WTC11 (cell line): ENCODE measurements around the gene CACNA2D3. TPM values are rescaled to one million over a fixed set of nuclear protein-coding genes. Genes with fewer than 3 reads are reported as not detected.

ENCODE experiments used
- ATAC-seq: fragments of 200-7000 bp; cut with Tn5 transposase; 2 replicates; pipeline ENCODE4 v1.10.0; 2021; ENCODE audit warnings: mild to moderate bottlenecking, moderate library complexity
- CTCF ChIA-PET: fragments of 300-600 bp; sonication (Branson Sonifier 250); formaldehyde crosslinking; loops from one replicate; lab custom pipeline; 2021; ENCODE audit warnings: antibody characterized with exemption; lab: Charles Lee
- POLR2A ChIA-PET: fragments of 350-600 bp; sonication (Branson Sonifier 250); formaldehyde crosslinking; loops from one replicate; lab custom pipeline; 2021; ENCODE audit warnings: antibody characterized with exemption; lab: Charles Lee
- DNase-seq: peaks from one replicate; pipeline ENCODE4 v3.0.0; 2021; ENCODE audit warnings: low spot score
- H3K27ac Mint-ChIP-seq: 2 replicates; pipeline ENCODE4 v1.8.0; 2021; ENCODE audit warnings: mixed read lengths
- H3K27me3 Mint-ChIP-seq: 2 replicates; pipeline ENCODE4 v1.8.0; 2021; ENCODE audit warnings: low read depth, mild to moderate bottlenecking, moderate library complexity, mixed read lengths
- H3K36me3 Mint-ChIP-seq: 2 replicates; pipeline ENCODE4 v1.8.0; 2021; ENCODE audit warnings: mixed read lengths
- H3K4me1 Mint-ChIP-seq: 2 replicates; pipeline ENCODE4 v1.8.0; 2022; ENCODE audit warnings: mixed read lengths
- H3K4me3 Mint-ChIP-seq: 2 replicates; pipeline ENCODE4 v1.8.0; 2021; ENCODE audit warnings: mild to moderate bottlenecking, moderate library complexity, mixed read lengths
- H3K9me3 Mint-ChIP-seq: 2 replicates; pipeline ENCODE4 v1.8.0; 2021; ENCODE audit warnings: mixed read lengths
- ARID4B ChIP-seq: sonication (generic); formaldehyde crosslinking; IDR thresholded peaks from 2 replicates; pipeline ENCODE4 v1.8.0; 2023; ENCODE audit warnings: missing genetic modification reagents, mild to moderate bottlenecking, borderline replicate concordance
- E2F1 ChIP-seq: sonication (generic); formaldehyde crosslinking; IDR thresholded peaks from 2 replicates; pipeline ENCODE4 v1.8.0; 2022; ENCODE audit warnings: mild to moderate bottlenecking, missing genetic modification reagents
- E2F4 ChIP-seq: sonication (generic); formaldehyde crosslinking; IDR thresholded peaks from 2 replicates; pipeline ENCODE4 v1.8.1; 2022; ENCODE audit warnings: low read depth, mild to moderate bottlenecking, moderate library complexity, missing genetic modification reagents, borderline replicate concordance
- ELF4 ChIP-seq: sonication (generic); formaldehyde crosslinking; IDR thresholded peaks from 2 replicates; pipeline ENCODE4 v1.8.1; 2022; ENCODE audit warnings: low read depth, mild to moderate bottlenecking, moderate library complexity, missing genetic modification reagents
- ESRRA ChIP-seq: sonication (generic); formaldehyde crosslinking; IDR thresholded peaks from 2 replicates; pipeline ENCODE4 v1.8.1; 2022; ENCODE audit warnings: mild to moderate bottlenecking, missing genetic modification reagents, borderline replicate concordance
- ETV6 ChIP-seq: sonication (generic); formaldehyde crosslinking; IDR thresholded peaks from 2 replicates; pipeline ENCODE4 v1.8.1; 2022; ENCODE audit warnings: mild to moderate bottlenecking, missing genetic modification reagents
- FOXJ3 ChIP-seq: sonication (generic); formaldehyde crosslinking; IDR thresholded peaks from 2 replicates; pipeline ENCODE4 v1.9.0; 2021; ENCODE audit warnings: missing genetic modification reagents, mild to moderate bottlenecking, borderline replicate concordance
- FOXP1 ChIP-seq: sonication (generic); formaldehyde crosslinking; IDR thresholded peaks from 2 replicates; pipeline ENCODE4 v1.8.0; 2022; ENCODE audit warnings: missing genetic modification reagents, mild to moderate bottlenecking, moderate library complexity, borderline replicate concordance
- GRHL2 ChIP-seq: fragments of 250-450 bp; sonication (Bioruptor Pico); IDR thresholded peaks from 2 replicates; pipeline ENCODE4 v1.8.0; 2022; ENCODE audit warnings: mild to moderate bottlenecking, moderate library complexity; ENCODE audit not compliant: insufficient replicate concordance, severe bottlenecking
- IRF2 ChIP-seq: sonication (generic); formaldehyde crosslinking; IDR thresholded peaks from 2 replicates; pipeline ENCODE4 v1.8.0; 2022; ENCODE audit warnings: low read depth, missing genetic modification reagents, borderline replicate concordance
- JUN ChIP-seq: sonication (generic); formaldehyde crosslinking; IDR thresholded peaks from 2 replicates; pipeline ENCODE4 v1.8.0; 2023; ENCODE audit warnings: mild to moderate bottlenecking, missing genetic modification reagents
- NFE2L1 ChIP-seq: sonication (generic); formaldehyde crosslinking; IDR thresholded peaks from 2 replicates; pipeline ENCODE4 v1.8.1; 2023; ENCODE audit warnings: missing genetic modification reagents
- TCF7 ChIP-seq: sonication (generic); formaldehyde crosslinking; IDR thresholded peaks from 2 replicates; pipeline ENCODE4 v1.8.0; 2022; ENCODE audit warnings: mild to moderate bottlenecking, low read depth, missing genetic modification reagents, moderate library complexity
- USF1 ChIP-seq: sonication (generic); formaldehyde crosslinking; IDR thresholded peaks from 2 replicates; pipeline ENCODE4 v1.8.0; 2022; ENCODE audit warnings: mild to moderate bottlenecking, missing genetic modification reagents
- ZBTB21 ChIP-seq: sonication (generic); formaldehyde crosslinking; IDR thresholded peaks from 2 replicates; pipeline ENCODE4 v1.8.1; 2023; ENCODE audit warnings: mild to moderate bottlenecking, missing genetic modification reagents, borderline replicate concordance
- ZNF317 ChIP-seq: sonication (generic); formaldehyde crosslinking; IDR thresholded peaks from 2 replicates; pipeline ENCODE4 v1.8.1; 2023; ENCODE audit warnings: low read depth, mild to moderate bottlenecking, moderate library complexity, missing genetic modification reagents, borderline replicate concordance
- ZNF532 ChIP-seq: fragments of 250-450 bp; sonication (Bioruptor Pico); IDR thresholded peaks from 2 replicates; pipeline ENCODE4 v1.9.0; 2021; ENCODE audit warnings: mild to moderate bottlenecking, borderline replicate concordance
- total RNA-seq: library from RNA; stranded (reverse); gene quantifications from 3 replicates; pipeline ENCODE4 v1.2.3, GENCODE V29; 2021
- TF ChIP-seq, protein P1 (sequence below): fragments of 250-450 bp; sonication (Bioruptor Pico); IDR thresholded peaks from 2 replicates; pipeline ENCODE4 v1.8.0; 2021; ENCODE audit warnings: mild to moderate bottlenecking
- TF ChIP-seq, protein P2 (sequence below): fragments of 250-450 bp; sonication (Bioruptor Pico); IDR thresholded peaks from 2 replicates; pipeline ENCODE4 v1.9.0; 2021; ENCODE audit warnings: mild to moderate bottlenecking

The CACNA2D3 gene
- total RNA-seq, 1 experiment from 2014 or later = 5.0 TPM

DNA sequence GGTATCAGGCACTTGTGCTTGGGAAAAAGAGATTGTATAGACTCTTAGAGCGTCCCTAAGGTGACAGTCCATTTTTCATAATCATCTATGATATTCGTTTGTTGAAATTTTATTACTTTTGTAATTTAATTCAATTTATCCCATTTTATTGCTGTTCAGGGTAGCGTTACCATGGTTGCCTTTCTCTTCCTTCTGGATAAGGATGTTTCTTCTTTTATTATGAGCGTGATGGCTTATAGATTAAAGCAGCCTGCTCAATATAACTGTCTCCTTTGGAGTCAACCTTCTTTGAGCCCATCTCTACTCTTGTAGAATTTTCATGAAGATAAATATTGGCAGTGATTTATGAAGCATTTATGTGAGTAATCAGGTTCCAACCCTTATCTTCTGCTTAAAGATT lies 623.5 kb downstream of the CACNA2D3 start:
- H3K36me3 Mint-ChIP-seq = no peaks in the 10 kb centered on the region
- H3K9me3 Mint-ChIP-seq = peaks cover 4% of the 10 kb centered on the region
- TF ChIP-seq TCF7 (CRISPR knock-in tag) (no peak), ESRRA (no peak), NFE2L1 (CRISPR knock-in tag) (no peak), IRF2 (CRISPR knock-in tag) (no peak), E2F1 (CRISPR knock-in tag) (no peak), ETV6 (CRISPR knock-in tag) (no peak), ZBTB21 (CRISPR knock-in tag) (no peak)
- TF ChIP-seq, all 79 proteins: peak for 0
- CTCF ChIA-PET = no interaction called here
- Mint-ChIP-seq H3K27me3 (no peaks in the 10 kb centered on the region), H3K4me3 (no peak overlapping the region), H3K27ac (no peak overlapping the region), H3K4me1 (peaks cover 7% of the 10 kb centered on the region)
- ATAC-seq = no peak
- no peak for DNase-seq
- POLR2A ChIA-PET = no interaction called here

DNA sequence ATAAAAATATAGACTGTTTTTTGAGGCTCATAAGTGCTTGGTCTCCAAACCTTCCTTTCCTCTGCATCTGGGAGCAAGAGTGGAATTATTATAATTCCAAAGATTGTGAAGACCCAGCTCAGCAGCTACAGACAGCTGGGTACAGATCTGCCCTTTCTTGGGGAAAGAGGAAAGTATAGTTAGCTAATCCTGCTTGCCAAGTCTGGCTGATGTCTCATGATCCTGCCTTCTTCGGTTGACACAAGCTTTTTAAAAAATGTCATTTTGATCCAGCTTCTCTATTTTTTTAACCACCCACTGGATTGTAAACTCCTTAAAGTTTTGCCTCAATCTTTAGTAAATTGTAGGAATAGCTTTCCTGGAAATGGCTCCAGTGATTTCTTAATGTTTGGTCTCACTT lies 624.4 kb downstream of the CACNA2D3 start:
- ChIA-PET CTCF (no interaction called here), POLR2A (no interaction called here)
- no peak overlapping the region for H3K27ac Mint-ChIP-seq
- H3K4me3 Mint-ChIP-seq = no peak overlapping the region
- no peaks in the 10 kb centered on the region for H3K36me3 Mint-ChIP-seq
- DNase-seq = no peak
- no peak for TF ChIP-seq FOXP1
- TF ChIP-seq IRF2 (CRISPR knock-in tag) = no peak
- TF ChIP-seq ZNF317 (CRISPR knock-in tag) = no peak
- TF ChIP-seq USF1 = no peak
- TF ChIP-seq ESRRA = no peak
- no peak for TF ChIP-seq FOXJ3
- no peak for TF ChIP-seq ELF4 (CRISPR knock-in tag)
- TF ChIP-seq, protein P1, sequence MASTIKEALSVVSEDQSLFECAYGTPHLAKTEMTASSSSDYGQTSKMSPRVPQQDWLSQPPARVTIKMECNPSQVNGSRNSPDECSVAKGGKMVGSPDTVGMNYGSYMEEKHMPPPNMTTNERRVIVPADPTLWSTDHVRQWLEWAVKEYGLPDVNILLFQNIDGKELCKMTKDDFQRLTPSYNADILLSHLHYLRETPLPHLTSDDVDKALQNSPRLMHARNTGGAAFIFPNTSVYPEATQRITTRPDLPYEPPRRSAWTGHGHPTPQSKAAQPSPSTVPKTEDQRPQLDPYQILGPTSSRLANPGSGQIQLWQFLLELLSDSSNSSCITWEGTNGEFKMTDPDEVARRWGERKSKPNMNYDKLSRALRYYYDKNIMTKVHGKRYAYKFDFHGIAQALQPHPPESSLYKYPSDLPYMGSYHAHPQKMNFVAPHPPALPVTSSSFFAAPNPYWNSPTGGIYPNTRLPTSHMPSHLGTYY = no peak
- no peak for TF ChIP-seq E2F4
- no peak for TF ChIP-seq ZNF532 (CRISPR knock-in tag)
- TF ChIP-seq GRHL2 = no peak
- TF ChIP-seq ETV6 (CRISPR knock-in tag) = no peak
- no peak for TF ChIP-seq ARID4B (CRISPR knock-in tag)
- no peak for TF ChIP-seq E2F1 (CRISPR knock-in tag)
- TF ChIP-seq JUN (CRISPR knock-in tag) = no peak
- TF ChIP-seq, protein P2, sequence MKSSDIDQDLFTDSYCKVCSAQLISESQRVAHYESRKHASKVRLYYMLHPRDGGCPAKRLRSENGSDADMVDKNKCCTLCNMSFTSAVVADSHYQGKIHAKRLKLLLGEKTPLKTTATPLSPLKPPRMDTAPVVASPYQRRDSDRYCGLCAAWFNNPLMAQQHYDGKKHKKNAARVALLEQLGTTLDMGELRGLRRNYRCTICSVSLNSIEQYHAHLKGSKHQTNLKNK (CRISPR knock-in tag) = no peak
- H3K27me3 Mint-ChIP-seq = no peaks in the 10 kb centered on the region
- H3K4me1 Mint-ChIP-seq = peaks cover 15% of the 10 kb centered on the region
- H3K9me3 Mint-ChIP-seq = peaks cover 4% of the 10 kb centered on the region
- no peak for ATAC-seq
